Measurements from ENCODE around the gene PTPN1.
"Not testable (repeated sequence)": the region's sequence is repeated elsewhere in the genome, so short reads cannot be mapped to it uniquely, and the experiment has no call there.

PTPN1 gene

GRCh38 chr20:50532221-50532620 lies 22.0 kb downstream of the PTPN1 start:
- DNase-seq (ENCODE audit: low read depth in 2 of 2): no peak

DNA sequence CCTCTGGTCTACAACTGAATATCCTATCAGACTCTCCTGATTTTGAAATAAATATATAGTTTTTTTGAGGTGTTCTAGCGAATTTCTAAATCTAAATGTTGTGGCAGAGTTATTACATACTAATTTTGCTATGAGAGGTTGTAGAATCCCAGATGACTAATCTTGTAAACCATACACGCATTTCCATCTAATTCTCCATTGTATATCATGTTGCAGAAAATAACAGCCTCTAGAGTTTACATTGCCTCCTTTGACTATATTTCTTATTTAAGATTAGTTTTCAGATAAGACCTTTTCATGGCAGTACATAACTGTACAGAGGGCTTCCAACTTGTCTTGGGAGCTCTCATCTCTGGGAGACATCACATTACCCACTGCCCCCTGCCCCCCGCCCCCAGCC lies 22.9 kb downstream of the PTPN1 start:
- no peak for DNase-seq (ENCODE audit: low read depth in 2 of 2)

GRCh38 chr20:50533464-50533863 lies 23.3 kb downstream of the PTPN1 start:
- no peak for DNase-seq (ENCODE audit: low read depth in 2 of 2)

- peak in 1 of 2 experiments; percentile 20 for DNase-seq (ENCODE audit: low read depth in 2 of 2)
These were observed 24.4 kb downstream of the PTPN1 start for GRCh38 chr20:50534567-50534966.

DNA sequence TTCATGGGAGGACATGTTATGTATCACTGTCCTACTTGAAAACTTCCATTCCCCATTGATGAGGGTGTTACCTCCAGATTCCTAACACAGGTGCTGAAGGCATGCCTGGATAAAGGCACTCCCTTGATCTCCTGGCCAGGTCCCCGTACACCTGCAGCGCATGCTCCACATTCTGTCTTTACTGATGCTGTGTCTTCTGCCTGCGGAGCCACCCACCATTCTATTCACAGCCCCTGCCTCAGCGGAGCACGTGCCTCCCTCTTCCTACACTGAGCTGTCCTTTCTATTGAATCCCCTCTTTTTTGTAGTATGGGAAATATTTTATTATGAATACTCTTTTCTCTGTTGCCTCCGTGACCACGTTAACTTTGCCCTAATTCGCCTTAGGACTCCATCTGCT lies 25.0 kb downstream of the PTPN1 start:
- DNase-seq (ENCODE audit: low read depth in 2 of 2): no peak

GRCh38 chr20:50536333-50536732 lies 26.1 kb downstream of the PTPN1 start:
- no peak for DNase-seq (ENCODE audit: low read depth in 2 of 2)

DNA sequence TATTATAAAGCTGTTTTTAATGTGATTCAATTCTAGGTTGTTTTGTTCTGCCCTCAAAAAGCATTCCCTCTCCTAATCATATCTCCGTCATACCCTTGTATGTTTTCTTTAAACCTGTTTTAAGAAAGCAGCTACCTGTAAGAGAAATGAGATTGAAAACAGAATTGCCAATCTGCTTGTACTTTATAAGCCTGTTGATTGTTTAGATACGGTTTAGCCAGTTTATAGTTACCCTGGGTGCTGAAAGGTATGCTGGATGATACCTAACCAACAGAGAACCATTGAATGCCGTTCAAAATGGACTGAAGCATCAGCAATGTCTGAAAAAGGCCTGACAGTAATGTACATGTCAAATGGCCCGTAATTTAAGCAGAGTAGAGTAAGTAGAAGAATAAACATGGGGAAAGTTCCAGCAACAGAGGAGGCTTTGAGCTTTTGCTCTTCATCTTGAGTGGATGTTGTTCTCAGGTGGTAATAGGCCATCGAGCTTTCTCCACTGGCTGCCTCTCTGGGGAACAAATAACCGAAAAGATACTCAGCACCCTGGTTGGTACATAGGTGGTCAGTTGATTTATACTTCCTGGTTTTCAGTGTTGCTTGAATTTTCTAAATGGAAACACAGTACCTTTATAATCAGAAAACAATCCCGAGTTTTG lies 27.5 kb downstream of the PTPN1 start:
- no peak for DNase-seq (ENCODE audit: low read depth in 2 of 2)

GRCh38 chr20:50538276-50538675 lies 28.1 kb downstream of the PTPN1 start:
- no peak for DNase-seq (ENCODE audit: low read depth in 2 of 2)

- DNase-seq (ENCODE audit: low read depth in 2 of 2): not testable (repeated sequence)
These were observed 29.6 kb downstream of the PTPN1 start for GRCh38 chr20:50539798-50540197.

DNA sequence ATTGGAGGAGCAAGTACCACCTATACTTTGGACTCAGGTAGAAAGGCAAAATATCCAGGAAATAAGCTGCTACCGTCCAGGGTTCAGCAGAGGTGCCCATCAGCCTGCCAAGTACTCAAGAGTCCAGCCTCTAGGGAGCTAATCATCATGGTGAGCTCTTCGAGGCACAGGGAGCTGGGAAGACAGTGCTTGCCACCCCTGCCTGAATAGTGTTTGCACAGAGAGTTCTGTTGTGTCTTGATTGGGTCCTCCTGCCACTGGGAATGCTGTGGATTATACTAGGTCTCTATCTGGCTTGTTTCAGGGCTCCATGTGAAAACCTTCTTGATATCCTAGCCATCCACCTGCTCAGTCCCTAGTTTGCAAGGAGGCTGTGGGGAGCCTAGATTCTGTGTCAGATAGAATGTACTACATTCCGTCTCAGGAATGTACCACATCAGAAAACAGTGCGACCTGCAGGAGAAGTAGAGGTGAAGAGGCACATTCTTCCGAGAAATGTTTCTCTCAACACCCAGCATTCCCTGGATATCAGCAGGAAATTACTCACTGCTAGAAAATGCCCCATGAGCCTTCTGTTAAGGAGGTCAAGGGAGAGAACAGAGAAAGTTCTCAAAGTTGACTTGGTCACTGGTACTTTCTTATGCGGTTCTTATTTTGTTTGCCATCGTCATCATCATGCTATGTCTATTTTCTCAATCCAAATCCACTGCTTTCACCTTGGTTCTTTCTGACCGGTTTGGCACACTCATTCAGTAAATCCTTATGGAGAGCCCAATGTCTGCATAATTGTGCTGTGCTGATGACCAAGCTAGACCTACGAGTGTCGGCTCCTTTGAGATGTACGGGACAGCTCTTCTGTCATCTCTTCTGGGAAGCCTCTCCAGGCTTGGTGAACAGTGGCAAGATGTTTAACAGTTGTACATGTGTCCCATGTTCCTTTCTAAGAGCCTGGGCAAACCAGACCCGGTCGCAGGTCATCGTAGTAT lies 30.7 kb downstream of the PTPN1 start:
- DNase-seq (ENCODE audit: low read depth in 2 of 2): peak in 1 of 2 experiments; percentile 34

GRCh38 chr20:50541606-50542041 lies 31.4 kb downstream of the PTPN1 start:
- no peak for DNase-seq (ENCODE audit: low read depth in 2 of 2)

DNA sequence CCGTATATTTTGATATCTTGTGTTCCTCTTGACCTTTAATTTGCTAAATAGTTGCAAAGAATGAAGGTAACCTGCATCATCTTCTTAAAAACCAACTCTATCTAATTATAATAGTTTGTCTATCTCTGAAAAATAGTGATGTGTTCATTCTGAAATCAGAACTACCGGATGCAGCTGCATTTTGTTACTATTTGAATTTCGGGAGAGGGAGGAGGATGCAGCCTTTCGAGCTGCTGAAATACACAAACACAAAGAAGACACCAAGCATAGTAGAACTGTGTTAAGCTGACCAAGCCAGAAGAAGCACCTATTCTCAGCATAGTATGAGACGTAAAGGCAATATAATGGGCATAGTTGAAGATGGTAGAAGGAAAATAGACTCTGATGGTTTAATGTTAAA lies 33.1 kb downstream of the PTPN1 start:
- DNase-seq (ENCODE audit: low read depth in 2 of 2): no peak

GRCh38 chr20:50545126-50545525 lies 34.9 kb downstream of the PTPN1 start:
- no peak for DNase-seq (ENCODE audit: low read depth in 2 of 2)

GRCh38 chr20:50546729-50547314 lies 36.6 kb downstream of the PTPN1 start:
- DNase-seq (ENCODE audit: low read depth in 2 of 2): no peak

DNA sequence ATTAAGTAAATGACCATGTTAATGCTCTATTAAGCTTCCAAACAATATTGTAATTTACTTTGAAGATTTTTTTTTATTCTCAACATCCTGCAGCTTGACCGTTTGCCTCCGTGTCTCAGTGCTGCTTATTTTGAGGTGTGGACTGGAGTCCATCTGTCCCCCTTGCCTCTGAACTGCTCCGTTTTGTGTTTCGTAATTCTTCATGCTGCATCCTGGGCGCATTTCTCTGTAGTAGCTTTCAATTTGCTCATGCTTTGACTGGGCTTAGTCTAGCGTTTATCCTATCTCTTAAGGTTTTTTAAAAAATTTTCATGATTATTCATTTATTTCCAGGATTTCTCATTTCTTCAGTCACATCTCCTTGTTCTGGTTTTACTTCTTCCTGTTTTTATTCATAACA lies 37.8 kb downstream of the PTPN1 start:
- DNase-seq (ENCODE audit: low read depth in 2 of 2): no peak

DNA sequence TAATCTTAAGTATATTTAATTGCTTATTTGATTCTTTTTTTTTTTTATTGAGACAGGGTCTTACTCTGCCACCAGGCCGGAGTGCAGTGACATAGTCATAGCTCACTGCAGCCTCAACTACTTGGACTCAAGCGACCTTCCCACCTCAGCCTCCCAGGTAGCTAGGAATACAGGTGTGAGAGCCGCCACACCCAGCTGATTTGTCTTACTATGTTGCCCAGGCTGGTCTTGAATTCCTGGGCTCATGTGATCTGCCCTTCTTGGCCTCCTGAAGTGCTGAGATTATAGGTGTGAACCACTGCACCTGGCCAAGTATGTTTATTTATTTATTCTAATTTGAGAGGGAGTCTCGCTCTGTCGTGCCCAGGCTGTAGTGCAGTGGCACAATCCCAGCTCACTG lies 38.2 kb downstream of the PTPN1 start:
- no peak for DNase-seq (ENCODE audit: low read depth in 2 of 2)

- DNase-seq (ENCODE audit: low read depth in 2 of 2): no peak
These were observed 40.3 kb downstream of the PTPN1 start for GRCh38 chr20:50550531-50550930.

GRCh38 chr20:50551288-50551687 lies 41.1 kb downstream of the PTPN1 start:
- DNase-seq (ENCODE audit: low read depth in 2 of 2): no peak

- DNase-seq (ENCODE audit: low read depth in 2 of 2): no peak
These were observed 42.8 kb downstream of the PTPN1 start for GRCh38 chr20:50552979-50553378.

- no peak for DNase-seq (ENCODE audit: low read depth in 2 of 2)
These were observed 44.8 kb downstream of the PTPN1 start for GRCh38 chr20:50554694-50555579.

DNA sequence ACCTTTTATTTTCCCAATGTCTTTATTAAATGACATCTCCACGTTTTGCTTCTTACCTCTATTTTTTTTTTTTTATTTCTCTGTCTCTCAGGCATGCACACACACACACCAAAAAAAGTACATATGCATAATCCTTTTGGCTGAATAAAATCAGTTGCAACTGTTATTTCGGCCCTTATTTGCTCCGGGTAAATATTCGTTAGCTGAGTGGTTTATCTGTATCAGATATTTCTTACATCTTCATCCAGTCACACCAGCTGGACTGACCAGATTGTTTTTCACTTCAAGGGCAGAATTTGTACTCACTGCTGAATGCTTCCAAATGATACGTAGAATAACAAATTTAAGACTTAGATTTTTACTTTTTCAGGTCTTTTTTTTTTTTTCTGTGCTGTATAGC lies 45.5 kb downstream of the PTPN1 start:
- no peak for DNase-seq (ENCODE audit: low read depth in 2 of 2)

All from fibroblast of skin of left biceps (primary cell).